Mucosa of gallbladder (tissue), 1 donor: ENCODE results near the gene MGLL. TPM values are rescaled to one million over a fixed set of nuclear protein-coding genes. Genes with fewer than 3 reads are reported as not detected.
"Not testable (repeated sequence)": the region's sequence is repeated elsewhere in the genome, so short reads cannot be mapped to it uniquely, and the experiment has no call there.

ENCODE experiments used
- DNase-seq: peaks from one replicate; pipeline ENCODE4 v3.0.0-alpha.2; 2020; ENCODE audit warnings: low spot score
- total RNA-seq: library from RNA; stranded (reverse); gene quantifications from one replicate; pipeline ENCODE4 v1.2.1, GENCODE V29; 2021
- donor health status: DM: no; HTN: no; CAD: no.

MGLL gene
- total RNA-seq, 1 donor from 2014 or later = 193 TPM

GRCh38 chr3:127690823-127691452 lies 131.4 kb downstream of the MGLL start:
- no peak for DNase-seq

- DNase-seq = no peak
Measured at GRCh38 chr3:127690106-127690505, 132.2 kb downstream of the MGLL start.

DNA sequence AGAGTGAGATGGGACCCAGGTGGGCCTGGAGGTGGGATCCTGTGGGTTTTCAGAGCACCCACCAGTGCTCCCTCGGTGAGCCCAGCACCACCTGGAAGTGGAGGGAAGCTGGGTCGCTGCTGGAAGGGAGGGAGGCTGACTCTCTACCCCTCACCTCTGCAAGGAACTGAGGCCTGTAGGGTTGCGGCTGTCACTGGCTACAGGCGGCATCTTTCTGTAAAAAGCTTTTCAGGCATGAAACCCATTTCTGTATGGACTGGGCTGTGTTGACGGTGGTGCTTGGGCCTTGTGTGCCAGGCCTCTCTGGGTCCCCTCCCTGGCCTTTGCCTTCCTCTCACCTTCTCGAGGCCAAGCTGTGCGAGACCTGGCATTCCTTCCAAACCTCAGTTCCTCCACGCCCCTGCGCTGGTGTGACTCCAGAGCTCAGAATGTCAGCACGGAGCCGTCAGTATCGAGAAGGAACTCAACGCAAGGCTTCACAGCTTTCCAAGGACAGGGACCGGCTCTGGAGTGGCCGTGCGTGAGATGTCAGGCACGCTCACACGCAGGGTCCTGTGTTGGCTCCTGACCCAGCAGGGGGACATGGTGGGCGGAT lies 133.0 kb downstream of the MGLL start:
- no peak for DNase-seq

GRCh38 chr3:127688416-127689265 lies 133.7 kb downstream of the MGLL start:
- DNase-seq = no peak

- DNase-seq = no peak
Measured at GRCh38 chr3:127688022-127688415, 134.3 kb downstream of the MGLL start.

DNA sequence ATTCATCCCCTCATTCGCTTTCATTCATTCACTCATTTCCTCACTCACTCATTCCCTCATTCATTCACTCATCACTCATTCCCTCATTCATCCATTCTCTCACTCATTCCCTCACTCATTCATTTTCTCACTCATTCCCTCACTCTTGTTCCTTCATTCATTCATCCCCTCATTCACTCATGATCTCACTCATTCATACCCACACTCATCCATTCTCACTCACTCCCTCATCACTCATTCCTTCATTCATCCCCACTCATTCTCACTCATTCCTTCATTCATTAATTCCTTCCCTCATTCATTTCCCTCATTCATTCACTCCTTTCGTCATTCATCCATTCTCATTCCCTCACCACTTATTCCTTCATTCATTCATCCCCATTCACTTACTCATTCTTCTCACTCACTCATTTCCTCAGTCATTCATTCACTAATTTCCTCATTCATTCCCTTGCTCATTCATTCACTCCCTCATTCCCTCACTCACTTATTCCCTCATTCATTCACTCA lies 135.0 kb downstream of the MGLL start:
- no peak for DNase-seq

DNA sequence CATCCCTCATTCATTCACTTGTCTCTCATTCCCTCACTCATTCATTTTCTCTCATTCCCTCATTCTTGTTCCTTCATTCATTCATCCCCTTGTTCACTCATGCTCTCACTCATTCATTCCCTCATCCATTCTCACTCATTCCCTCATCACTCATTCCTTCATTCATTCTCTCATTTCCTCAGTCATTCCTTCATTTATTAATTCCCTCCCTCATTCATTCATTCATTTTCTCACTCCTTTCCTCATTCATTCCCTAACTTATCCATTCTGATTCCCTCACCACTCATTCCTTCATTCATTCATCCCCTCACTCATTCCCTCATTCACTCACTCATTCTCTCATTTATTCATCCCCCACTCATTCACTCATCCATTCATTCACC lies 135.8 kb downstream of the MGLL start:
- DNase-seq = no peak

DNA sequence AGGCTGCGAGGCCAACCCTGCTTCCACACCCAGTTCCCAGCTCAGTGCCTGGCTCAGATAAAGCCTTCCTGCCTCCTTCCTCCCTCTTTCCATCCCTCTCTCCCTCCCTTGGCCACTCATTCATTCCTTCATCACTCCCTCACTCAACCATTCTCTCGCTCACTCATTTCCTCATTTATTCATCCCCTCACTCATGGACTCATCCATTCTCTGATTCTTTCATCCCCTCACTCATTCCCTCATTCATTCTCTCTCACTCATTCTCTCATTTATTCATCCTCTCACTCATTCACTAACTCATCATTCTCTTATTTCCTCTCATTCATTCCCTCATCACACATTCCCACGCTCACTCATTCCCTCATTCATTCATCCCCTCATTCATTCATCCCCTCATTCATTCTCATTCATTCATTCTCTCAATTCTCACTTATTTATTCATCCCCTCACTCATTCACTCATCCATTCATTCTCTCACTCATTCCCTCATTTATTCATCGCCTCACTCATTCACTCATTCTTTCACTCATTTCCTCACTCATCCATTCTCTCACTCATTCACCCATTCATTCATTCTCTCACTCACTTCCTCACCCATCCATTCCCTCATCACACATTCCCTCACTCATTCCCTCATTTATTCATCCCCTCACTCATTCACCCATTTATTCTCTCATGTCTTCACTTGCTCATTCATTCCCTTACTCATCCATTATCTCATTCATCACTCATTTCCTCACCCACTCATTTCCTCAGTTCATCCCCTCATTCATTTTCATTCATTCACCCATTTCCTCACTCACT lies 136.4 kb downstream of the MGLL start:
- no peak for DNase-seq

GRCh38 chr3:127684871-127685707 lies 137.2 kb downstream of the MGLL start:
- no peak for DNase-seq

DNA sequence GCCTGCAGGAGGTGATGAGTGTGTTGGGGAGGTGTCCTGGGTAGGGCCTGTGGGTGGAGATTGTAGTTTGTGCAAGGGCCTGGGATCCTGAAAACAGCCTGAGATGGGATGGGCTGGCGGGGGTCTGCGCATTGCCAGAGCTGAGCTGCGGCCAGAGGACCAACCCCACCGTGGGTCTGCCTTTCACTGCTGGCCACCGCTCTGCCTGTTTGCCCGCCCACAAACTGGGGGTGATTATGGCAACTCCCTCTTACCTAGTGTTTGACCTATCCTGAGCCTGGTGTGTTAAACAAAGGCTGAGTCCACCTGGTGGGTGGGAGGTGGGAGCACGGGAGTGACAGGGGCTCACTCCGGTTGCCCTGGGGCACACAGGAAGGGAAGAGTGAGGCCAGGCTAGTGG lies 139.8 kb downstream of the MGLL start:
- no peak for DNase-seq

DNA sequence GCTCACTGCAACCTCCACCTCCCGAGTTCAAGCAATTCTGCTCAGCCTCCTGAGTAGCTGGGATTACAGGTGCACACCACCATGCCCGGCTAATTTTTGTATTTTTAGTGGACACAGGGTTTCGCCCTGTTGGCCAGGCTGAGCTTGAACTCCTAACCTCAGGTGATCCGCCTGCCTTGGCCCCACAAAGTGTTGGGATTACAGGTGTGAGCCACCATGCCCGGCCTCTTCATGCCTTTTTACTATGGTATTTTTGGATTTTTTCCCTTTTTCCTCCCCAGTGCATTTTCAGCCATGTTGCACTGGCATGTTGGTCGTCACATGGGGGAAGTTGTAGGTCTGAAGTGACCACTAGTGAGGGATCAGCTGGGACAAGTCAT lies 140.2 kb downstream of the MGLL start:
- not testable (repeated sequence) for DNase-seq

DNA sequence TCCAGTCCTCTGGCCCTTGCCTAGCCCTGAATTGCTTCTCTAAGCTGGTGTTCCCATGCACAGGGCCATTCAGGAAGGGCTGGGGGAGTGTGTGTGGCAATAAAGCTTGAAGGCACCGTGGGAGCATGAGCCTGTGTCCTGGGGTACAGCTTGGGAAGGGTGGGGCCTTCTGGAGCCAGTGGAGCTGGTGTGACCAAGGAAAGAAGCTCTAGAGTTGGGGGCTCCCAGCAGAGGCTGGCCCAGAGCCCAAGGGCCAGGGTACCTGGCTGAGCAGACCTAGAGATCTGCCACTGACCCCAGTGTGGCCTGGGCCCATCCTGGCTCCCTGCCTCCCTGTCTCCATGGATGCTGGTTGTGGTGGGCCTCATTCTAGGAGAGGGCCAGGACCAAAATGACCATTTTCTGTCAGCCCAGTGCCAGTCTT lies 141.5 kb downstream of the MGLL start:
- no peak for DNase-seq

DNA sequence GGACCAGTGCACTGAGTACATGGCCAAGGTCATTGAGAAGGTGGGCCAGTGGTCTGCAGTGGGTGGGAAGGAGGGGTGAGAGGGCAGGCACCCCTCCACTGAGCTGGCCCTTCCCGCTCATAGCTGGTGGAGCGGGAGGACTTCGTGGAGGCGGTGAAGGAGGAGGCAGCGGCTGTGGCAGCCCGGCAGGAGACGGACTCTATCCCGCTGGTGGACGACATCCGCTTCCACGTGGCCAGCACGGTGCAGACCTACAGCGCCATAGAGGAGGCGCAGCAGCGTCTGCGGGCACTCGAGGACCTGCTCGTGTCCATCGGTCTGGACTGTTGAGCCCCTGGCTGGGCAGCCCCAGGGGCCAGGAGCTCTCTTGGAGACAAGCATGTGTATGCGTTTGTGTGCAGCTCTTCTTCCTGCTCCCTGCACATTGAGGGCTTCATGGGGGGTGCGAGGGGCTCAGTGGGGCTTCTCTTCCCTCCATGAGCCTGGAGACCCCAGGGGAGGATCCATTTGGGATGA lies 142.1 kb downstream of the MGLL start:
- no peak for DNase-seq

DNA sequence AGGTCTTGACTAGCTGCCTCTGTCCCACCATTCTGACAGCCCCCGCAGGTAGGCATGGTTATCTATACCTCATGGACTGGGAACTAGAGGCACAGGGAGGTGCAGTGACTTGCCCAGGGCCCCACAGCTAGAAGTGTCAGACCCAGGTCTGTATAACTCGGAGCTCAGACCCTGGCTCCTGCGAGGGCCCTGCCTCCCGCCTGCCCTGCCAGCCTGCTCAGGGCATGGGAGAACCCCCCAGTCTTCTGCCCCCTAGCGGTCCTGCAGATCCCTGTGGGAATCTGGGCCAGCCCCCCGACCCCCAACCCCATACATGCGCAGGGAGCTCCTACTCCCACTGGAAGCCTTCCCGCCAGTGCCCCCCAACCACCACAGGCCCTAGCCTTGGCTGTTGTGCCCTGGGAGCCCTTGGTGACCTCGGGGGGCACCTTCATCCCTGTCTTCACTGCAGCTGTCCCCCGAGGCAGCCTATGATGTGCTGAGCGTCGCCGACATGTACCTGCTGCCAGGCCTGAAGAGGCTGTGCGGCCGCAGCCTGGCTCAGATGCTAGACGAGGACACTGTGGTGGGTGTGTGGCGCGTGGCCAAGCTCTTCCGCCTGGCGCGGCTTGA lies 142.7 kb downstream of the MGLL start:
- no peak for DNase-seq

- no peak for DNase-seq
Measured at GRCh38 chr3:127678611-127679533, 143.4 kb downstream of the MGLL start.

DNA sequence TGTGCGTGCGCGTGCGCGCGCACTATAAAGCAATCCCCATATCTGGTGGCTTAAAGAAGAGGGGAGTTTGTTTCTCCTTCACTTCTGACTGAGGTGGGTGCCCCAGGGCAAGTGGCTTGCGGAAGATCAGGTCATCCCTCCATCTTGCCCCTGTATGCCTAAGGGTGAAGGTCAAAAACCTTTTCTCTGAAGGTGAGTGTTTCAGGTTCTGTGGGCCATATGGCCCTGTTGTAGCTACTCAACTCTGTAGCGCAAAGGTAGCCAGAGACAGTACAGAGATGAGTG lies 144.1 kb downstream of the MGLL start:
- DNase-seq = no peak

- no peak for DNase-seq
Measured at GRCh38 chr3:127677541-127678314, 144.6 kb downstream of the MGLL start.

DNA sequence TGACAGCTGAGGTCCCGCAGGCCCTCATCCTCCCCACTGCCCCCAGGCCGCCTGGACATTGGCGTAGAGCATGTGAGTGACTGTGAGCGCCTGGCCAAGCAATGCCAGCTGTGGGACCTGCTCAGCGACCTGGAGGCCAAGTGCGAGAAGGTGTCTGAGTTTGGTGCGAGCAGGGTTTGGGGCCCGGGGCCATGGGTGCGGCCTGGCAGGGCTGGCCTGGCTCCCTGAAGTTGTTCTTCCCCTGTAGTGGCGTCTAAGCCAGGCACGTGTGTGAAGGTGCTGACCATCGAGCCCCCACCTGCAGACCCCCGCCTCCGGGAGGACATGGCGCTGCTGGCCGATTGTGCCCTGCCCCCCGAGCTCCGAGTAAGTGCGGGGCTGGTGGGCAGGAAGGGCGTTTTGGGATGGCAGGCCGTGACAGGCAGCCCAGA lies 145.4 kb downstream of the MGLL start:
- no peak for DNase-seq

- no peak for DNase-seq
Measured at GRCh38 chr3:127676456-127676855, 145.9 kb downstream of the MGLL start.
